Lower leg skin (tissue), 4 donors: ENCODE data around the gene WFDC13. TPM values are rescaled to one million over a fixed set of nuclear protein-coding genes. Genes with fewer than 3 reads are reported as not detected.
"Not testable (repeated sequence)": the region's sequence is repeated elsewhere in the genome, so short reads cannot be mapped to it uniquely, and the experiment has no call there.

ENCODE experiments used
- DNase-seq, 2 donors: peaks; one replicate each; pipeline ENCODE4 v3.0.0-alpha.2; 2019; ENCODE audit warnings: low spot score in 2 of 2
- H3K4me3 ChIP-seq: fragments of 200-600 bp; sonication (generic); 2 replicates; pipeline ENCODE4 v1.5.1; 2017; ENCODE audit warnings: mild to moderate bottlenecking, low read depth; ENCODE audit not compliant: poor library complexity, severe bottlenecking
- CTCF ChIP-seq, 3 donors: fragments of 450-650 bp; IDR thresholded peaks; one replicate each; pipeline ENCODE4 v1.5.1; 2016; ENCODE audit warnings: antibody characterized with exemption in 3 of 3, mild to moderate bottlenecking in 3 of 3, moderate library complexity in 2 of 3
- POLR2A ChIP-seq, 2 donors: fragments of 450-650 bp; IDR thresholded peaks; one replicate each; pipeline ENCODE4 v1.6.1; 2016 to 2017; ENCODE audit warnings: antibody characterized with exemption in 2 of 2, mild to moderate bottlenecking in 1 of 2, moderate library complexity in 1 of 2
- WGBS, 2 donors: methylation state at CpG; one replicate each; pipeline ENCODE4 v1.1.5; 2018; 5-methylcytosine and 5-hydroxymethylcytosine counted together
- intact Hi-C: fragments of 100-400 bp; cut with DNase I; formaldehyde crosslinking; loops from one replicate; pipeline ENCODE4 v1.15.0; 2023; ENCODE audit warnings: low total_unique reads
- total RNA-seq, 4 donors: library from RNA; depleted of rRNA; stranded (reverse); fragments of >200 nt; gene quantifications; one replicate each; pipeline ENCODE4 v1.1.0, GENCODE V29; 2016

The WFDC13 gene, protein sequence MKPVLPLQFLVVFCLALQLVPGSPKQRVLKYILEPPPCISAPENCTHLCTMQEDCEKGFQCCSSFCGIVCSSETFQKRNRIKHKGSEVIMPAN
- not detected for total RNA-seq

- no peak within 1 kb of the TSS for H3K4me3 ChIP-seq
- intact Hi-C loops, result no loop called here
- 72 to 74% methylated on average over 4 of the region's 4 CpGs for WGBS, 2 donors
- no peak for TF ChIP-seq POLR2A (IDR thresholded peaks at IDR 0.05)
- no peak for TF ChIP-seq CTCF (IDR thresholded peaks at IDR 0.05)
- no peak for DNase-seq
Observed at GRCh38 chr20:45701873-45702272, at the start of gene WFDC13. TSS of gene WFDC13 (plus strand) at chr20:45702038. CDS start at chr20:45702124, 86 bp downstream.

DNA sequence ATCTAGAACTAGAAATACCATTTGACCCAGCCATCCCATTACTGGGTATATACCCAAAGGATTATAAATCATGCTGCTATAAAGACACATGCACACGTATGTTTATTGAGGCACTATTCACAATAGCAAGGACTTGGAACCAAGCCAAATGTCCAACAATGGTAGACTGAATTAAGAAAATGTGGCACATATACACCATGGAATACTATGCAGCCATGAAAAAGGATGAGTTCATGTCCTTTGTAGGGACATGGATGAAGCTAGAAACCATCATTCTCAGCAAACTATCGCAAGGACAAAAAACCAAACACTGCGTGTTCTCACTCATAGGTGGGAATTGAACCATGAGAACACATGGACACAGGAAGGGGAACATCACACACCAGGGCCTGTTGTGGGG, 44.8 kb upstream of the WFDC13 start:
- DNase-seq, intact Hi-C loops, H3K4me3 ChIP-seq: not testable (repeated sequence)
- 78 to 86% methylated on average over 3 of the region's 3 CpGs for WGBS, 2 donors

DNA sequence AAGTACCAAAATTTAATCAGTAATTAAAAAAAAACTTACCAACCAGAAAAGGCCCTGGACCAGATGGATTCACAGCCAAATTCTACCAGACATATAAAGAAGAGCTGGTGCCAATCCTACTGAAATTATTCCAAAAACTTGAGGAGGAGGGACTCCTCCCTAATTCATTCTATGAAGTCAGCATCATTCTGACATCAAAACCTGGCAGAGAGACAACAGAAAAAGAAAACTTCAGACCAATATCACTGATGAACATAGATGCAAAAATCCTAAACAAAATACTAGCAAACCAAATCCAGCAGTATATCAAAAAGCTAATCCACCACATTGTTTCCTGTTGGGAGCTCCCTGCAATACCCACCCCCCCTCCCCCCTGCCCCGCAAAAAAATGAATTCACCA, 31.7 kb upstream of the WFDC13 start, which contains the start of gene WFDC11:
Gene WFDC11 (minus strand): TSS at position 101 of the 400 bp plus-strand sequence. CDS start 19,639 bp downstream, outside the sequence.
- intact Hi-C loops, result no loop called here
- TF ChIP-seq POLR2A (IDR thresholded peaks at IDR 0.05), result no peak
- no peak for TF ChIP-seq CTCF (IDR thresholded peaks at IDR 0.05)
- no peak for DNase-seq
- H3K4me3 ChIP-seq, result no peak within 1 kb of the TSS
- 54 to 83% methylated on average over 1 of the region's 1 CpG for WGBS, 2 donors

- TF ChIP-seq CTCF (IDR thresholded peaks at IDR 0.05), result no peak
- TF ChIP-seq POLR2A (IDR thresholded peaks at IDR 0.05), result no peak
- no peak overlapping the region for H3K4me3 ChIP-seq
- intact Hi-C loops, result no loop called here
- no peak for DNase-seq
Observed at GRCh38 chr20:45672765-45673164, 29.1 kb upstream of the WFDC13 start.

- H3K4me3 ChIP-seq, result no peak overlapping the region
- intact Hi-C loops, result no loop called here
- no peak for DNase-seq
- no peak for TF ChIP-seq CTCF (IDR thresholded peaks at IDR 0.05)
- no peak for TF ChIP-seq POLR2A (IDR thresholded peaks at IDR 0.05)
Observed at GRCh38 chr20:45679650-45680049, 22.2 kb upstream of the WFDC13 start.

DNA sequence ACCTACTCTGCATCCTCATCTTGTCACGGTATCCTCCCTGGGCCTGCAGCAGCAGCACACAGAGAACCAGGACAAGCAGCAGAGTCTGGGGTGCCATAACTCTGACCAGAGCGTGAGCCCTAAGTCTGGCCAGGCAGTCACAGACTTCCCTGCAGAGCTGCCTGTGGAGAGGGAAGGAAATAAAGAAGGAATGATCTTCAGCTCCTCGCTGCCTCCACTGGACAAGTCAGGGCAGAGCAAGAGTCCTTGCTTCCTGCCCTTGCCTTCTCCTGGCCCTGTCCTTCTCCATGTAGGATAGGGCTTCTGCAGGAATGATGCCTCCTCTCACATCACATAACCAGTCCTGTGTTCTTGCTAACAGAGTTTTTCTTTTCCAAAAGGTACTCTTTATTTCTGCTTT, 15.9 kb upstream of the WFDC13 start:
- no peak overlapping the region for H3K4me3 ChIP-seq
- WGBS, 2 donors, result 37 to 54% methylated on average over 3 of the region's 3 CpGs
- DNase-seq, result no peak
- TF ChIP-seq POLR2A (IDR thresholded peaks at IDR 0.05) (no peak), CTCF (IDR thresholded peaks at IDR 0.05) (no peak)
- intact Hi-C loops, result no loop called here

GRCh38 chr20:45693346-45693745, 8.5 kb upstream of the WFDC13 start:
- H3K4me3 ChIP-seq, DNase-seq, intact Hi-C loops: not testable (repeated sequence)
- WGBS, 2 donors, result 86 to 88% methylated on average over 12 of the region's 12 CpGs
